Heart left ventricle (tissue), 16 donors: ENCODE measurements around the gene ACSBG1. TPM values are rescaled to one million over a fixed set of nuclear protein-coding genes. Genes with fewer than 3 reads are reported as not detected.

Experiments used
- ATAC-seq, 4 donors: fragments of 200-7000 bp; cut with Tn5 transposase; one replicate each; pipeline ENCODE4 v1.9.1; 2020 to 2022; ENCODE audit warnings: moderate library complexity in 4 of 4, mild to moderate bottlenecking in 3 of 4, moderate number of reproducible peaks in 1 of 4
- DNase-seq, 5 donors: peaks; one replicate each; pipeline ENCODE4 v3.0.0-alpha.2; 2020
- H3K27ac ChIP-seq, 12 donors: fragments of 200-600 bp; sonication (generic) in 4 of 12; one replicate each; pipeline versions ENCODE4 v1.5.0 to v1.8.0; 2016 to 2022; ENCODE audit warnings: mild to moderate bottlenecking in 2 of 12
- H3K27me3 ChIP-seq, 9 donors: fragments of 200-600 bp; sonication (generic) in 2 of 9; one replicate each; pipeline versions ENCODE4 v1.5.1 to v1.8.0; 2016 to 2022; ENCODE audit warnings: mild to moderate bottlenecking in 3 of 9
- H3K36me3 ChIP-seq, 9 donors: fragments of 200-600 bp; sonication (generic) in 2 of 9; one replicate each; pipeline versions ENCODE4 v1.5.0 to v1.8.0; 2018 to 2022; ENCODE audit warnings: mild to moderate bottlenecking in 2 of 9
- H3K4me1 ChIP-seq, 12 donors: fragments of 200-600 bp; sonication (generic) in 4 of 12; one replicate each; pipeline versions ENCODE4 v1.5.0 to v1.8.0; 2016 to 2022; ENCODE audit warnings: mild to moderate bottlenecking in 3 of 12
- H3K4me3 ChIP-seq, 12 donors: fragments of 200-600 bp; sonication (generic) in 4 of 12; one replicate each; pipeline versions ENCODE4 v1.5.0 to v1.8.0; 2017 to 2022; ENCODE audit warnings: mild to moderate bottlenecking in 9 of 12, moderate library complexity in 4 of 12
- H3K9me3 ChIP-seq, 12 donors: fragments of 200-600 bp; sonication (generic) in 4 of 12; one replicate each; pipeline versions ENCODE4 v1.5.0 to v1.8.0; 2016 to 2022; ENCODE audit warnings: mild to moderate bottlenecking in 1 of 12
- CTCF ChIP-seq, 12 donors: fragments of 200-600 bp; sonication (generic) in 4 of 12; IDR thresholded peaks; one replicate each; pipeline versions ENCODE4 v1.5.0 to v1.8.0; 2018 to 2022; ENCODE audit warnings: antibody characterized with exemption in 12 of 12, mild to moderate bottlenecking in 5 of 12
- POLR2A ChIP-seq, 2 donors: fragments of 450-650 bp; IDR thresholded peaks; one replicate each; pipeline ENCODE4 v1.6.1; 2017; ENCODE audit warnings: antibody characterized with exemption in 2 of 2, mild to moderate bottlenecking in 2 of 2, moderate library complexity in 2 of 2
- WGBS, 4 donors: extraction: QIAGEN DNeasy Blood & Tissue Kit in 2 of 4; methylation state at CpG; one replicate each; pipeline versions ENCODE4 v1.1.5 to v1.1.7; 2013 to 2018; 5-methylcytosine and 5-hydroxymethylcytosine counted together
- intact Hi-C, 10 donors: fragments of 100-400 bp; cut with DNase I; formaldehyde crosslinking; loops; one replicate each; pipeline versions ENCODE4 v1.11.1 to v1.14.2; 2022
- polyA plus RNA-seq, 2 donors: library from polyadenylated mRNA; stranded (reverse); fragments of 200-250 nt; gene quantifications; one replicate each; pipeline ENCODE4 v1.2.3, GENCODE V29; 2013
- total RNA-seq, 9 donors: library from RNA; depleted of rRNA in 2 of 9; stranded (reverse); fragments of >200 nt in 2 of 9; fragmentation: NEBNext Ultra II Directional in 3 of 9; extraction: Animal tissue kit (Norgen Biotek cat#: 25700) in 3 of 9; gene quantifications; one replicate each; pipeline versions ENCODE4 v1.1.0 to v1.2.4, GENCODE V29; 2016 to 2023
- donor health status: ischemic (EF 13 %, LVEDD 7.1; RV severe dilation, severe dysfunction).
- donor health status: healthy with polysubstance abuse.
- donor health status: DM: no; HTN: yes; CAD: no.
- donor health status: DM: no; HTN: no; CAD: no.
- donor health status: ischemic (EF 25% LVEDD 6.9; RV normal size, moderate dysfunction).
- donor health status: ischemic (EF 25% LVEDD 5.7; RV mildly dilated, moderate dysfunction).
- donor health status: healthy.
- donor health status: DM: yes; HTN: yes; CAD: no.
- donor health status: ischemic (EF 35%, LVEDD 5.7; RV mildly dilated, moderate dysfunction).
- donor health status: nonischemic (EF 11% LVEDD 7.7; RV severe dilation, severe dysfunction).
- donor health status: DM: yes; HTN: yes; CAD: no.
- donor health status: PGD.
- donor health status: ischemic (EF 29% LVEDD 5.4; RV normal size, mild dysfunction).
- donor health status: nonischemic (EF 23%, LVEDD 6.1; RV moderate dilation, normal function).

The ACSBG1 gene
- total and polyA plus RNA-seq, 11 donors, result 0.05 to 1.2 (median 0.16) TPM; not detected in 5

GRCh38 chr15:78125267-78125666 is 109.1 kb downstream of the ACSBG1 start:
- no peaks in the 10 kb centered on the region for H3K27me3 ChIP-seq
- DNase-seq (no peak), ATAC-seq (no peak)
- no peaks in the 10 kb centered on the region for H3K9me3 ChIP-seq
- 78 to 86% (median 80%) methylated on average over 3 of the region's 3 CpGs for WGBS, 4 donors
- intact Hi-C loops, result no loop called here
- H3K36me3 ChIP-seq, result no peaks in the 10 kb centered on the region
- no peak overlapping the region for H3K27ac ChIP-seq
- no peak for TF ChIP-seq CTCF (IDR thresholded peaks at IDR 0.05)
- no peak for TF ChIP-seq POLR2A (IDR thresholded peaks at IDR 0.05)
- H3K4me1 ChIP-seq, result peaks cover 0 to 2% (median 0%) of the 10 kb centered on the region in 12 donors
- no peak overlapping the region for H3K4me3 ChIP-seq

GRCh38 chr15:78120523-78120922 is 113.8 kb downstream of the ACSBG1 start:
- Histone ChIP-seq H3K4me3 (no peak overlapping the region), H3K27ac (no peak overlapping the region), H3K36me3 (no peaks in the 10 kb centered on the region), H3K27me3 (no peaks in the 10 kb centered on the region), H3K9me3 (no peaks in the 10 kb centered on the region), H3K4me1 (no peaks in the 10 kb centered on the region)
- intact Hi-C loops, result no loop called here
- ATAC-seq, result no peak
- 81 to 83% (median 82%) methylated on average over 5 of the region's 5 CpGs for WGBS, 4 donors
- TF ChIP-seq CTCF (IDR thresholded peaks at IDR 0.05), result no peak
- no peak for TF ChIP-seq POLR2A (IDR thresholded peaks at IDR 0.05)
- DNase-seq, result no peak

Other genes with a start within 250 kb of the ACSBG1 start
- gene TBC1D2B, start 156.9 kb downstream of the ACSBG1 start, total RNA-seq, result 10 to 100 TPM in 6 of 9 donors, 1 to 10 TPM in 3; 6.5 to 45.2 (median 10.8) TPM
- 1 to 10 TPM; 5.1 to 5.9 TPM for gene TBC1D2B, start 156.9 kb downstream of the ACSBG1 start, polyA plus RNA-seq
- gene SH2D7, start 142.0 kb downstream of the ACSBG1 start, total RNA-seq, result not detected
- gene SH2D7, start 142.0 kb downstream of the ACSBG1 start, polyA plus RNA-seq, result not detected
- gene CIB2, start 103.1 kb downstream of the ACSBG1 start, total RNA-seq, result 10 to 100 TPM in 5 of 9 donors, 1 to 10 TPM in 4; 3.3 to 18.5 (median 10.4) TPM
- 1 to 10 TPM; 5.3 TPM for gene CIB2, start 103.1 kb downstream of the ACSBG1 start, polyA plus RNA-seq
- 100 to 1,000 TPM; 166 to 471 (median 359) TPM for gene IDH3A, start 85.2 kb downstream of the ACSBG1 start, total RNA-seq
- gene IDH3A, start 85.2 kb downstream of the ACSBG1 start, polyA plus RNA-seq, result 100 to 1,000 TPM; 158 to 160 TPM
- gene DNAJA4, start 30.0 kb upstream of the ACSBG1 start, total RNA-seq, result 100 to 1,000 TPM in 4 of 9 donors, 10 to 100 TPM in 5; 63.0 to 503 (median 94.6) TPM
- 100 to 1,000 TPM in 1 of 2 donors, 10 to 100 TPM in 1; 62.3 to 296 TPM for gene DNAJA4, start 30.0 kb upstream of the ACSBG1 start, polyA plus RNA-seq
- 10 to 100 TPM; 20.8 to 34.4 (median 27.8) TPM for gene SKIC8, start 65.0 kb upstream of the ACSBG1 start, total RNA-seq
- 10 to 100 TPM; 28.2 to 50.2 TPM for gene SKIC8, start 65.0 kb upstream of the ACSBG1 start, polyA plus RNA-seq
- gene CRABP1, start 105.8 kb upstream of the ACSBG1 start, total RNA-seq, result under 1 TPM in 1 of 9 donors, not detected in 8; 0.46 TPM
- not detected for gene CRABP1, start 105.8 kb upstream of the ACSBG1 start, polyA plus RNA-seq
- gene IREB2, start 203.7 kb upstream of the ACSBG1 start, total RNA-seq, result 10 to 100 TPM; 12.9 to 50.0 (median 30.0) TPM
- 10 to 100 TPM in 1 of 2 donors, 1 to 10 TPM in 1; 6.3 to 13.3 TPM for gene IREB2, start 203.7 kb upstream of the ACSBG1 start, polyA plus RNA-seq